ENCODE measurements around the gene RXRA.

RXRA gene

DNA sequence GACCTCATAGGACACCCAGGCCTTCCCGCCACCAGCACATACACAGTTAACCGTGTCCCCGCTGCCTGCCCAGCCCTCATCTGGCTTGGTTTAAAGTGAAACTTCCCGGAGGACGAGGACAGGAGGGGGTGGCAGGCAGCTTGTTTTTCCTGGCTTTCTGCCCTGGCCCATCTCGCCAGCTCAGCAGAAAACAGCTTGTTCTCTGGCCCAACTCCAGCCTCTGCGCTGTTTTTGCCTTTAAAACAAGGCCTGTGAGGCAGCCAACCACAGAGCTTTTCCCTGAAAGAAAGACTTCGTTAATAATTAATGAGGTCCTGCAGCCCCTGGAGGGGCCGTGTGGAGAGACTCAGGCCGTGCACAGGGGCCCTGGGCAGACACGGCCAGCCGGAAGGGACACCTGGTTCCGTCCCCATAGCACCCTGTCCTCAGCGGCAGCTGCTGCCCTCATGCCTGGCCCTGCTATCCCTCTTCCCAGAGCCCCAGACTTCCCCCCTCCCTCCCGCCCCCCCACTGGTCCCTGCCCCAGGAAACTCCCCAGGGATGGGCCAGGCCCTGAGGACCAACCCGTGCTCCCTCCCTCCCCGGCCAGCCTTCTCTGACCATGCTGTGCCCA is 108.7 kb downstream of the RXRA start:
- DNase-seq, result peak; percentile 91 to 98 (median 94)
- intact Hi-C loops (cut with DNase I), result loop anchor here (2.0 kb wide), 1 partner anchor 108 kb away; the partner anchor contains the start of gene RXRA

DNA sequence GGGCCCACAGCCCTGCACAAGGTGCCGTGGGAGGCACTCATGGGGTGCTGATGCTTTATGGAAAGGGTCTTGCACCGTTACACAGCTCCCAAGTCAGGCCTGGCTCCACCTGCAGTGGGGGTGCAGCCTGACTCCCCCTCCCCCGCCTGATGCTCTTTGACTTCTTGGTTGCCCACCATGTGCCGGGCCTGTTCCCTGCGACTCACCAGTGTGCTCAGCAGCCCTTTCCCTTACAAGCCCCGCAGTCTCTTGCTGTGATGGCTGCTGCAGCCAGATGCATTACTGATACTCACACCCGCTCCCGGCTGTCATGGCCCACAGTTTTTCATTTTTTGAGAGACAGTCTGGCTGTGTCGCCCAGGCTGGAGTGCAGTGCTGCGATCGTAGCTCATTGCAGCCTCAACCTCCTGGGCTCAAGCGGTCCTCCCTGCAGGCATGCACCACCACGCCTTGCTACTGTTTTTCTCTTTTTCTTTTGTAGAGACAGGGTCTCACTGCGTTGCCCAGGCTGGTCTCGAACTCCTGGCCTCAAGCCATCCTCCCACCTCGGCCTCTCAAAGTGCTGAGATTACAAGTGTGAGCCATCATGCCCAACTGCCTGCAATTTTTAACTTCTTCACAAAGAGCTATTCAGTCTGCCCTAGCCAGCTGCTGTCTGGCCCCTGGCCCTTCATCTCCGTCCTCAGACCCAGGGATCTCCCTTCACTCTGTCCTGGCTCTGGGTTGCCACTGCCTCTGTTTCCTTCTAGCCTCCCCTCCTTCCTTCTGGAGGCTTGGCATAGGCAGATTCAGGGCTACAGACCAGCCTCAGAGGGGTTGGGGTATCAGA is 109.5 kb downstream of the RXRA start:
- intact Hi-C loops (cut with DNase I), result loop anchor here (2.0 kb wide), 1 partner anchor 109 kb away; the partner anchor contains the start of gene RXRA
- peak in 5 of 10 donors; percentile 49 to 92 (median 59) for DNase-seq

DNA sequence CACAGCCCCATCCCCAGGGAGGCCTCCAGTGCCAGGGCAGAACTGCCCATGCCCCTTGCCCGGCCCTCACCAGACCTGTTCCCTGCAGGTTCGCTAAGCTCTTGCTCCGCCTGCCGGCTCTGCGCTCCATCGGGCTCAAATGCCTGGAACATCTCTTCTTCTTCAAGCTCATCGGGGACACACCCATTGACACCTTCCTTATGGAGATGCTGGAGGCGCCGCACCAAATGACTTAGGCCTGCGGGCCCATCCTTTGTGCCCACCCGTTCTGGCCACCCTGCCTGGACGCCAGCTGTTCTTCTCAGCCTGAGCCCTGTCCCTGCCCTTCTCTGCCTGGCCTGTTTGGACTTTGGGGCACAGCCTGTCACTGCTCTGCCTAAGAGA is 110.1 kb downstream of the RXRA start:
- no peak for DNase-seq
- intact Hi-C loops (cut with DNase I), result no loop called here

DNA sequence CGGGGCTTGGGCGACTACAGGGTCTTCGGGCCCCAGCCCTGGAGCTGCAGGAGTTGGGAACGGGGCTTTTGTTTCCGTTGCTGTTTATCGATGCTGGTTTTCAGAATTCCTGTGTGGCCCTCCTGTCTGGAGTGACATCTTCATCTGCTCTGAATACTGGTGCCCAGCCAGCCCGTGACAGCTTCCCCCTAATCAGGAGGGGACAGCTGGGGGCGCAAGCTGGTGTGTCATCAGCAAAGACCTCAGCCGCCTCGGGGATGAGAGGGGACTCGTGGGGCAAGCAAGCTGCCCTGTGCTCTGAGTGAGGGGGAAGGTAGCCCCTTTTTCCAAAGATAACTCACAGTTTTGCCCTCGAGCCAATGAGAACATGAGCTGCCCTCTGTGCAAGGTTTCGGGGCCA is 110.7 kb downstream of the RXRA start:
- intact Hi-C loops (cut with DNase I), result no loop called here
- no peak for DNase-seq

DNA sequence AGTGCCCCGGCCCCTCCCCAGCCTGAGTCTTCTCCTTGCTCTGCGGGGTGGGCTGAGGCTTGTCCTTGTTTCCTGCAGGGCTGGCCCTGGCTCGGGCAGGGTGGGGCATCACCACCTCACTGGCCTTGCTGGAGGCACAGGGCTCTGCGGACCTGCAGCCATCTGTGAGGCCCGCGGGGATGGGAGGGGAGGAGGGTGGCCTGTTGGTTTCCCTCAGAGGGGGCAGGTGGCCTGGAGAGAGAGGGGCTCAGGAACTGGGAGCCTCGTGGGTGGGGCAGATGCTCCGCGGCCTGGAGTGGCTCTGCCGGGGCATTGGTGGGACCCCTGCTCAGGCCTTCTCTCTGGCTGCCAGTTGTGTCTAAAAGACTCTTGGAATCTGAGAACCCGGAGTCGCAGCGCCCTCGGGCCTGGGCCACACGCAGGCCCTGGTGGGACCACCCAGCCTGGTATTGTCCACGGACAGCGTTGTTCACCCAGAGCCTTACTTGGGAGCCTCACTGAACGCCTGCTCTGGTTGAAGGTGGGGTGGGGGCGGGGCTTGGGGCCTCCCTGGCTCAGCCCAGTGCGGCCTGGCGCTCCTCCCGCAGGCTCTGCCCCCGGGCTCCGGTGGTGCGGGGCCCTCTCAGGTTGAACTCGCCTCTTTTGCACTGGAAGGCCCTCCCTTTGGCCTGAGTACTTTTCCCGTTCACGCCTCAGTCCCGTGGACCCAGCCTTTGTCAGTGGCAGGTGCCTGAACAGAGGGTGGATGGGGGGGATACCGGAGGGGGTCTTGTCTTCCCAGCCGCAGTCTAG is 111.3 kb downstream of the RXRA start:
- intact Hi-C loops (cut with DNase I), result no loop called here
- DNase-seq, result no peak

DNA sequence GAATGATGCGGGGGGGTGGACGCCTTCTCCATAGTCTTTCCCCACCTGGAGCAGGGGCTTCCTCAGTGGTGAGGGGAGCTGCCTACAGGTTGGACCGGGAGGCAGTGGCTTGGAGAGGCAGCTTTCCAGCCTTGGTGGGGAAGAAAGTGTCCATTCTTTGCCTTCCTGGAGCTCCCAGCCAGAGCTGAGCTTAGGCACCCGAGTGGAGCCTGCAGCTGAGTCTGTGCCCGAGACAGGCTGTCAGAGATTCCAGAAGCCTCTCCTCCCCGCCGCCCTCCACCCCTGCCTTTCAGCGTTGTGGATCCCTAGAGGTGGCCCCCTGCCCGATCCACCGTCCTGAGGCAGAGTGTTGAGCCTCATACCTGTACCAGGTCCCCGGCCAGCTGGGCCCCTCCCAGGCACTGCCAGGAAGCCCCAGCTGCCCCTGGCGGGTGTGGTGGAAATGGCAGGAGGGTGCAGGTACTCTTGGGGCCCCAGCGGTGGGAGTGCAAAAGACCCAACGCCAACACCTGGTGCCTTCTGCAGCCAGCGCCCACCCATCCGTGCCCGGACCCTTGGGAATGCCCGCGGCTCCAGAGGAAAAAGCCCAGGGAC is 112.0 kb downstream of the RXRA start:
- intact Hi-C loops (cut with DNase I), result no loop called here
- DNase-seq, result no peak

DNA sequence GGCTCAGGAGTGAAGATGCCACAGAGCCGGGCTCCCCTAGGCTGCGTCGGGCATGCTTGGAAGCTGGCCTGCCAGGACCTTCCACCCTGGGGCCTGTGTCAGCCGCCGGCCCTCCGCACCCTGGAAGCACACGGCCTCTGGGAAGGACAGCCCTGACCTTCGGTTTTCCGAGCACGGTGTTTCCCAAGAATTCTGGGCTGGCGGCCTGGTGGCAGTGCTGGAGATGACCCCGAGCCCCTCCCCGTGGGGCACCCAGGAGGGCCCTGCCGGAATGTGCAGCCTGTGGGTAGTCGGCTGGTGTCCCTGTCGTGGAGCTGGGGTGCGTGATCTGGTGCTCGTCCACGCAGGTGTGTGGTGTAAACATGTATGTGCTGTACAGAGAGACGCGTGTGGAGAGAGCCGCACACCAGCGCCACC is 113.1 kb downstream of the RXRA start:
- intact Hi-C loops (cut with DNase I), result no loop called here
- DNase-seq, result no peak

DNA sequence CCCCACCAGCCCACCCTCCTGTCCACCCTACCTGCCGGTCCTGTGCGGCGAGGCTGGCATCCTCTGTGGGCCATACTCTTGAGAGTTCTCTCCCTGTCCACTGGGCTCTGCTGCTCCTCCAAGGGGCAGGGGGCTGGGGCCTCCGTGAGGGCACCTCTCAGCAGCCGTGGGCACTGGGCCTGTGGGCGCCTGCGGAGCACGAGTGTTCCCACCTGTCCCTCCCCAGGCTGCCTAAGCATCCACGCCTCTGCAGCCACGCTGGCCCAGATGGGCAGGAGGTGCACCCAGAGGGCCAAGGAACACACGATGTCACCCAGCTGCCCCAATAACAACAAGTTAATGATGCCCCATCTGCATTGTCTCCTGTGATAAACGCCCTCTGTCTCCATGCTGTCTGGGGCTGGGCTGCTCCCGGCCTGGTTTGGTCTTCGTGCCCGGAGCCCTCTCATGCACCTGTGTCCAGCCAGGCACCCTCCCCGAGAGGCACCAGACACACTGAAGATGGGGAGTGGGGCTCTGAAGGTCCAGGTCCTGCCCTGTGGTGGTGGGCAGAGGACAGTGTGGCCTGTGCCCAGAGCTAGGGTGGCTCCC is 114.5 kb downstream of the RXRA start:
- no peak for DNase-seq
- intact Hi-C loops (cut with DNase I), result no loop called here

DNA sequence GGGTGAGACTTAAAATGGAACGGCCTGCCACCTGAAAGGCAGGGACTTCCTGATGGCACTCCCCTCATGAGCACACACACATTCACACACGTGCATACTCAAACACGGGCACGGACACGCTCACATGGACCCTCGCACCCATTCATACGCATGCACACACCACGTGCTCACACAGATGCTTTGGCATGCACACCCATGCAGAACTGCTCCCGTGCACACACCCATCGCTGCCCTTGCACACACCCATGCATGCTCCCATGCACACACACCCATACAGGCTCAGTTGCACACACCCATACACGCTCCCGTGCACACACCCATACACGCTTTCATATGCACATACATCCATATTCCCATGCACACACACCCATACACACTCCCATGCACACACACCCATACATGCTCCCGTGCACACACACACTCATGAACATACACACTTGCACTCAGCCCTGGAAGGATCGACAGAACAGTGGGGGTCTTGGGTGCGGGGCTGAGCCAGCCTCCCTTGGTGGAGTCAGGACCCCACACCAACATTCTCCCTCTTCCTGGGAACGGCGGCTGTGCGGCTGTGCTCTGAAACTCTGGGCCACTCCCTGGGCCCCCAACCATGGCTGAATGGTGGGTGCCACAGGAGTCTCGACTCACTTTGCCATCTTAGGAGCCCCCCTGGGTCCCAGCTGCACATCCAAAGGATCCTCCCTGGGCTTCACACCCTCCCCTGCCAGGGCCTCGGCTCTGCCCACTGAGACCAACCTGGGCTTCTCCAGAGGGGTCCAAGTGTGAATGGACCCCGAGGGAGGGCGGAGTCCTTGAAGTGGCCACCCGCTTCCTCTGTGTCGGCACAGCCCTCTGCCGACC is 115.2 kb downstream of the RXRA start:
- no peak for DNase-seq
- intact Hi-C loops (cut with DNase I), result loop anchor here (2.0 kb wide), 1 partner anchor 77 kb away; no protein-coding TSS in a partner anchor

DNA sequence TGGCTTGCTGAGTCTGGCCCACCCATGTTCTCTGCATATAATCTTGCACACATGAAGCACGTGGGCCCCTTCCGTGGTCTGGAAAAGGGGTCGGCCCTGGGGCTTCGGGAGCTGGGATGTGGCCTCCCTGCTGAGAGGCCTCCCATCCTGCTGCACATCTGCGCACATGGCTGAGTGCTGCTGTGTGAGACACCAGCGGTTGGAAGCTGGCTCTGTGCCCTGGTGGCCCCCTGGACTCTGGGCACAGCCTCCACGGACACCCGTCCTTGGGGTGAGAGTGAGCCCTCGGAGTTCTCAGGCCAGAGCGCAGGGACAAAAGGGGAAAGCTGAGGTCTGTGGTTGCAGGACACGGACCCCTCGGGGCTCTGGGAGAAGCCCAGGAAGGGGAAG is 115.8 kb downstream of the RXRA start:
- no peak for DNase-seq
- intact Hi-C loops (cut with DNase I), result loop anchor here (2.0 kb wide), 1 partner anchor 77 kb away; no protein-coding TSS in a partner anchor

DNA sequence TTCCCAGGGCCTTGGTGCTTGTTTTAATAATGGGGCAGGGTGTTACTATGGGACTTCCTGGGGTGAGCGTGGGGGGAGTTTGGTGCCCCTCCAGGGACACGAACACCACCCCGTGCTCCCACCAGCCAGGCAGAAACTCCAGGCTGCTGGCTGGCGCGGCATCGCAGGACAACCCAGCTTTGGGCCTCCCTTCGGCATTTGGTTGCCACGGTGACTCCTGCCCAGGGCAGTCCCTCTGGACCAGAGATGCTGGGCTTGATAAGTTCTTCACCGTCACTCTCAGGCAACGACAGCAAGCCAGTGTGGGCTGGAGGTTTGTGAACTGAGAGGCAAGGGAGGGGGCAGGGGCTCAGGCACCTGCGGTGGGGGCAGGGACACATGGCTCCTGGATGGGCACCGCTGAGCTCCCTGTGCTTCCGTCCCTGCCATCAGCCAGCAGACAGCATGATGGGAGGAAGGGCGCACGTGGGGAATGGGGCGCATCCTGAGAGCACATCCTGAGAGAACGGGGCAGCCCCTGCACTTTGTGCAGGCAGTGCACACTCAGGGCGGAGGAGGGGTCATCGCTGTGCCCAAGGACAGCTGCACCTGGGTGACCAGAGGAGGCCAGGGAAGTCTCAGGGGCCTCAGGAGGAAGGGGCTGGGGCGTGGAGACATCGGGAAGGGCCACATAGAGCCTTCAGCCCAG is 116.4 kb downstream of the RXRA start:
- no peak for DNase-seq

DNA sequence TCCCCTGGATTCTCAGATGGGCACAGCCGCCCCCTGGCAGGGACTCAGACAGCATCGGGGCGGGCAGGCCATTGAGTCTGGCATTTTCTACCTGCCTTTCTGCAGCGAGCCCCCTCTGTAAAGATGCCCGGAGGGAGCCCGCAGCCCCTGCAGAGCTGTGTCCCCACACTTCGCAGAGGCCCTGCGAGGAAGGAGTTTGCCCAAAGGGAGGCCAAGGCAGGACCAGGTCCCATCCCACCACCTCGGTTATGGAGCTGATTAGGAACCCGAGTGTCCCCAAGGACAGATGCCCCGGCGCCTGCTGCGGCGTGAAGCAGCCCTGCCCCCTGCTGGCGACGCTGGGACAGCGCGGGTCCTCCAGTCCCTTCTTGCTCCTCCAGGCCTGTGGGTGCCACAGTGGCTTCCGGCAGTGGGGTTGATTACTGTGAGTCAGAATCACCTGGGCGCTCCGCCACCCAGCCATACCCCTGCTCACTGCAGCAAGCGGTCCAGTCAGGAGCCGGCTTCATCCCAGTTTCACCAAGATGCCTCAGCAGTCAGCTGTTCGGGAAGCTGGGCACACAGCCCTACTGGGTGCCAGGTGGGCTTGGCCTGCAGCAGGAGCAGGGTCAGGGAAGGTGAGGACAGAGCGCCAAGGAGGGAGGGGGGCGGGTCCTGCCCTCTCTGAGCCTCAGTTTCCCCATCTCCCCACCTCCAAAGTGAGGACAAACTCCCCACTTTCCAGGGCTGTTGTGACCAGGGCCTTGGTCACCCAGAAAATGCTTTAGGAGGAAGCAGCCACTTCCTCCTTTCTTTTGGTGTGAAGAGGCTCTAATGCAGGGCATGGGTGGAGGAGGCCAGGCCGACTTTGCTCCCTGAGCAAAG is 117.2 kb downstream of the RXRA start:
- intact Hi-C loops (cut with DNase I), result loop anchor here (1.0 to 2.0 kb wide), 2 partner anchors 79 to 273 kb away; no protein-coding TSS in a partner anchor

More for the DNA sequence above, 116.4 kb downstream of the RXRA start:
- intact Hi-C loops (cut with DNase I), result loop anchor here (1.0 to 2.0 kb wide), 2 partner anchors 78 to 272 kb away; no protein-coding TSS in a partner anchor

DNA sequence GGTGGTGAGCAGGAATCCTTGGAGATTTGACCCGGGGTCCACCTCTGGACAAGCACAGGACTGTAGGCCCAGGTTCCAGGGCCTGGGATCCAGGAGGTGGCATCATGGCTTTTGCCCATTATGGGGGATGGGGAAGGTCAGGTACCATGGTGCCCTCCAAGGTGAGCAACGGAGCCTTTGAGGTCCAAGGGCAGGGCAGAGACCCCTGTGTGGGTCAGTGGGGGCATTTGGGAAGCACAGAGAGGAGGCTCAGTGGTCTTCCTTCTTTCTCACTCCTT is 117.7 kb downstream of the RXRA start:
- intact Hi-C loops (cut with DNase I), result no loop called here
- DNase-seq, result no peak

More for the DNA sequence above, 117.2 kb downstream of the RXRA start:
- DNase-seq, result peak; percentile 82 to 99 (median 92)

DNA sequence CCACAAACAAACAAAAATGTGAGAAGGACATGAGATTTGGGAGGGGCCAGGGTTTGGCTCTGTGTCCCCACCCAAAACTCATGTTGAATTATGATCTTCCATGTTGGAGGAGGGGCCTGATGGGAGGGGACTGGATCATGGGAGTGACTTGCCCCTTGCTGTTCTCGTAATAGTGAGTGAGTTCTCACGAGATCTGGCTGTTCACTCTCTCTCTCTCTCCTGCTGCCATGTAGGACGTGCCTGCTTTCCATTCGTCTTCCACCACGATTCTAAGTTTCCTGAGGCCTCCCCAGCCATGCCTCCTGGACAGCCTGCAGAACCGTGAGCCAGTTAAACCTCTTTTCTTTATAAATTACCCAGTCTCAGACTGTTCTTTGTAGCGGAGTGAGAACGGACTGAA is 118.7 kb downstream of the RXRA start:
- no peak for DNase-seq
- intact Hi-C loops (cut with DNase I), result no loop called here

DNA sequence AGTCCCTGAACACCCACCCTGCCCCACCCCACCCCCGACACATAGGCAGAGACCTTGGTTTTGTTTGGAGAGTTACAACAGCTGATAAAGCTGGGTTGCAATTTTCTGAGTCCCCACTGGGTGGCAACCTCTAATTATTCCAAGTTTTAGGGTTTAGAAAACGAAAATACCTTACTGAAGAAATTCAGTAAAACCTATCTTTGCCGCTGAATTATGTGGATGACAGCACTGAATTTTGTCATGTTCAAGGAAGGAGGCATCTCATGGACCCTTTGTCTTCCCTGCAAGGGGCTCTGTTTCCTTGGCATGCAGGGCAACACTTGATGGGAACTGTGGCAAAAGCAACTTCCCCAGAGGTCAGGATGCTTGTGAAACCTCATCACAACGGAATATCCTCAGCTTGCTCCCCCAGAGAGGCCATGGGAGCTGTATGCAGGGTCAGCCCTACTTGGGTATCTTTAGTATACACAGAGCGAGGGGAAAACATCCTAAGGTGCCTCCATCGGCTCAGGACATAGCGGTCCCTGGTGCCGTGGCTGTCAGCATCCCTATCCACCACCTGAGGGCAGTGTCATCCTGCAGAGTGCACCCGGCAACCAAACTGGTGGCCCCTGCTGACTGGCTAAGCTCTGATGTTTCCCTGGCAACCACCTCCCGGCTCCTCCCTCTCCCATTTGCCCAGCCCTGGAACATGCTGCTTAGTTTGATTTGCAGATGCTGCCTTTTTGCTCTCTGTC is 123.1 kb downstream of the RXRA start:
- peak; percentile 85 to 99 (median 92) for DNase-seq
- intact Hi-C loops (cut with DNase I), result loop anchor here (1.0 kb wide), 1 partner anchor 290 kb away; no protein-coding TSS in a partner anchor

DNA sequence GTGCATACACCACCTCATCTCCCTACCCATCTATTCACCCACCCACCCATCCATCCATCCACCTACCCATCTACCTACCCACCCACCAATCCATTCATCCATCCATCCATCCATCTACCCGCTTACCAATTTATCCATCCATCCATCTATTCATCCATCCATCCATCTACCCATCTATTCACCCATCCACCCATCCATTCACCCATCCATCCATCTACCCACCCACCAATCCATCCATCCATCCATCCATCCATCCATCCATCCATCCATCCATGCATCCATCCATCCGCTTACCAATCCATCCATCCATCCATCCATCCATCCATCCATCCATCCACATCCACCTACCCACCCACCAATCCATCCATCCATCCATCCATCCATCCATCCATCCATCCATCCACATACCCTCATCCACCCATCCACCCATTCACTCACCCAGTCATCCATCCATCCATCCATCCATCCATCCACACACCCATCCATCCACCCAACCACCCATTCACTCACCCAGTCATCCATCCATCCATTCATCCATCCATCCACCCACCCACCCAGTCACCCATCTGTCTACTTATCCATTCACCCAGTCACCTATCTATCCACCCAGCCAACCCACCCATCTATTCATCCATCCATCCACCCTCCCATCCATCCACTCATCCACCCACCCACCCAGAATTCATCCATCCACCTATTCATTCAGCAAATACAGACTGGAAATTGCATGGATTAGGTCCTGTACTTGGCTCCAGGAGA is 125.6 kb downstream of the RXRA start:
- DNase-seq, result no peak
- intact Hi-C loops (cut with DNase I), result no loop called here
